Esophagus squamous epithelium (tissue), 5 donors: ENCODE data around the gene TAOK1. TPM values are rescaled to one million over a fixed set of nuclear protein-coding genes. Genes with fewer than 3 reads are reported as not detected.

ENCODE experiments used
- DNase-seq: peaks from one replicate; lab custom pipeline; 2025; lab: John Stamatoyannopoulos, UW
- H3K27ac ChIP-seq, 4 donors: fragments of 200-600 bp; sonication (generic); one replicate each; pipeline ENCODE4 v1.5.1; 2016 to 2019; ENCODE audit warnings: mild to moderate bottlenecking in 1 of 4
- H3K27me3 ChIP-seq, 4 donors: fragments of 200-600 bp; sonication (generic); 1 replicate in 3 of 4; 2 replicates in 1 of 4; pipeline versions ENCODE4 v1.5.1 to v1.6.0; 2017 to 2021; ENCODE audit warnings: antibody characterized with exemption in 1 of 4
- H3K36me3 ChIP-seq, 3 donors: fragments of 200-600 bp; sonication (generic); one replicate each; pipeline ENCODE4 v1.5.1; 2016 to 2019
- H3K4me1 ChIP-seq, 3 donors: fragments of 200-600 bp; sonication (generic); one replicate each; pipeline ENCODE4 v1.5.1; 2017 to 2019
- H3K4me3 ChIP-seq, 4 donors: fragments of 200-600 bp; sonication (generic); 1 replicate in 3 of 4; 2 replicates in 1 of 4; pipeline ENCODE4 v1.5.1; 2016 to 2019; ENCODE audit warnings: mild to moderate bottlenecking in 2 of 4, moderate library complexity in 1 of 4
- H3K9me3 ChIP-seq, 3 donors: fragments of 200-600 bp; sonication (generic); one replicate each; pipeline ENCODE4 v1.5.1; 2016 to 2019
- POLR2A ChIP-seq, 4 donors: fragments of 450-650 bp; IDR thresholded peaks; one replicate each; pipeline ENCODE4 v1.6.1; 2017; ENCODE audit warnings: antibody characterized with exemption in 4 of 4, mild to moderate bottlenecking in 4 of 4, moderate library complexity in 3 of 4
- WGBS, 2 donors: methylation state at CpG; one replicate each; pipeline ENCODE4 v1.1.5; 2018; 5-methylcytosine and 5-hydroxymethylcytosine counted together
- intact Hi-C: fragments of 100-400 bp; cut with DNase I; formaldehyde crosslinking; loops from one replicate; pipeline ENCODE4 v1.15.0; 2022
- total RNA-seq, 4 donors: library from RNA; depleted of rRNA; stranded (reverse); fragments of >200 nt; gene quantifications; one replicate each; pipeline ENCODE4 v1.1.0, GENCODE V29; 2016
- TF ChIP-seq, protein P1 (sequence below), 6 experiments: fragments of 450-650 bp in 4 of 6; fragments of 200-600 bp in 2 of 6; sonication (generic) in 2 of 6; IDR thresholded peaks; one replicate each; pipeline ENCODE4 v1.5.1; 2016 to 2019; ENCODE audit warnings: antibody characterized with exemption in 6 of 6, mild to moderate bottlenecking in 4 of 6, moderate library complexity in 4 of 6
- donor health status: DM: yes; HTN: yes; CAD: no.

The TAOK1 gene
- total RNA-seq, 4 donors from 2014 or later = 24.9 to 41.4 (median 38.7) TPM

GRCh38 chr17:29352146-29352545, 38.0 kb upstream of the TAOK1 start:
- H3K27ac ChIP-seq = no peak overlapping the region
- H3K4me3 ChIP-seq = no peak overlapping the region
- TF ChIP-seq, protein P1, sequence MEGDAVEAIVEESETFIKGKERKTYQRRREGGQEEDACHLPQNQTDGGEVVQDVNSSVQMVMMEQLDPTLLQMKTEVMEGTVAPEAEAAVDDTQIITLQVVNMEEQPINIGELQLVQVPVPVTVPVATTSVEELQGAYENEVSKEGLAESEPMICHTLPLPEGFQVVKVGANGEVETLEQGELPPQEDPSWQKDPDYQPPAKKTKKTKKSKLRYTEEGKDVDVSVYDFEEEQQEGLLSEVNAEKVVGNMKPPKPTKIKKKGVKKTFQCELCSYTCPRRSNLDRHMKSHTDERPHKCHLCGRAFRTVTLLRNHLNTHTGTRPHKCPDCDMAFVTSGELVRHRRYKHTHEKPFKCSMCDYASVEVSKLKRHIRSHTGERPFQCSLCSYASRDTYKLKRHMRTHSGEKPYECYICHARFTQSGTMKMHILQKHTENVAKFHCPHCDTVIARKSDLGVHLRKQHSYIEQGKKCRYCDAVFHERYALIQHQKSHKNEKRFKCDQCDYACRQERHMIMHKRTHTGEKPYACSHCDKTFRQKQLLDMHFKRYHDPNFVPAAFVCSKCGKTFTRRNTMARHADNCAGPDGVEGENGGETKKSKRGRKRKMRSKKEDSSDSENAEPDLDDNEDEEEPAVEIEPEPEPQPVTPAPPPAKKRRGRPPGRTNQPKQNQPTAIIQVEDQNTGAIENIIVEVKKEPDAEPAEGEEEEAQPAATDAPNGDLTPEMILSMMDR (IDR thresholded peaks at IDR 0.05) = no peak
- no peak for TF ChIP-seq POLR2A (IDR thresholded peaks at IDR 0.05)
- intact Hi-C loops = no loop called here
- no peaks in the 10 kb centered on the region for H3K27me3 ChIP-seq
- H3K4me1 ChIP-seq = no peaks in the 10 kb centered on the region
- no peaks in the 10 kb centered on the region for H3K9me3 ChIP-seq
- 80 to 84% methylated on average over 2 of the region's 2 CpGs for WGBS, 2 donors
- no peak for DNase-seq
- no peaks in the 10 kb centered on the region for H3K36me3 ChIP-seq

DNA sequence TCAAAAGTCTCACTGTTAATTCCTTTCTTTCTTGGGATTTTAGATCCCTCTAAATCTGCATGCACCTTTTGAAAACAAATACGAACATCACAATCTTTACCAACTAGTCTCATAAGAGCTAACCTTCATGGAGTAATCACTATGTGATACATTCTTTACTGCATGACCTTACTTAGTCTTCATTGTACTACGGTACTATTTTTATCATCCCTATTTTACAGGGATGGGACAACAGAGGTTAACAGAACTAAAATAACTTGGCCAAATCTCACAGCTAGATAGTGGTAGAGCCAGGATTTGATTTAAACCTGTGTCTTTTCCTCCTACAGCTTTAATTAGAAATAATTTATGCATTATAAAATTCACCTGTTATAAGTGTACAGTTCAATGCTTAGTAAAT, 32.9 kb upstream of the TAOK1 start:
- H3K27me3 ChIP-seq = no peaks in the 10 kb centered on the region
- H3K36me3 ChIP-seq = no peaks in the 10 kb centered on the region
- WGBS, 2 donors = 84 to 86% methylated on average over 2 of the region's 2 CpGs
- H3K9me3 ChIP-seq = no peaks in the 10 kb centered on the region
- intact Hi-C loops = no loop called here
- TF ChIP-seq, protein P1 (IDR thresholded peaks at IDR 0.05) = no peak
- TF ChIP-seq POLR2A (IDR thresholded peaks at IDR 0.05) = no peak
- H3K27ac ChIP-seq = no peak overlapping the region
- H3K4me3 ChIP-seq = no peak overlapping the region
- H3K4me1 ChIP-seq = no peaks in the 10 kb centered on the region
- DNase-seq = no peak

DNA sequence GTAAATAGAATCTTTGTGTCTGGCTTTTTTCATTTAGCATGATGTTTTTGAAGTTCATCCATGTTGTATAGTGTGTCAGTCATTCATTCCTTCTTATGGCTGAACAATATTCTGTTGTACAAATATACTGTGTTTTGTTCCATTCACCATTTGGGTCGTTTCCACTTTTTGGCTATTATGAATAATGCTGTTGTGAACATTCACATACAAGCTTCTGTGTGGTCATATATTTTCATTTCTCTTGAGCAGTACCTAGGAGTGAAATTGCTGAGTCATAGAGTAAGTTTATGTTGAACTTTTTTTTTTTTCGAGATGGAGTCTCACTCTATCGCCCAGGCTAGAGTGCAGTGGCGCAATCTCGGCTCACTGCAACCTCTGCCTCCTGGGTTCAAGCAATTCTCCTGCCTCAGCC, 32.3 kb upstream of the TAOK1 start:
- no peak overlapping the region for H3K4me3 ChIP-seq
- intact Hi-C loops = no loop called here
- H3K27me3 ChIP-seq = no peaks in the 10 kb centered on the region
- H3K27ac ChIP-seq = no peak overlapping the region
- no peak for DNase-seq
- 69 to 70% methylated on average over 5 of the region's 5 CpGs for WGBS, 2 donors
- no peaks in the 10 kb centered on the region for H3K4me1 ChIP-seq
- no peaks in the 10 kb centered on the region for H3K9me3 ChIP-seq
- TF ChIP-seq, protein P1 (IDR thresholded peaks at IDR 0.05) = no peak
- no peak for TF ChIP-seq POLR2A (IDR thresholded peaks at IDR 0.05)
- no peaks in the 10 kb centered on the region for H3K36me3 ChIP-seq

DNA sequence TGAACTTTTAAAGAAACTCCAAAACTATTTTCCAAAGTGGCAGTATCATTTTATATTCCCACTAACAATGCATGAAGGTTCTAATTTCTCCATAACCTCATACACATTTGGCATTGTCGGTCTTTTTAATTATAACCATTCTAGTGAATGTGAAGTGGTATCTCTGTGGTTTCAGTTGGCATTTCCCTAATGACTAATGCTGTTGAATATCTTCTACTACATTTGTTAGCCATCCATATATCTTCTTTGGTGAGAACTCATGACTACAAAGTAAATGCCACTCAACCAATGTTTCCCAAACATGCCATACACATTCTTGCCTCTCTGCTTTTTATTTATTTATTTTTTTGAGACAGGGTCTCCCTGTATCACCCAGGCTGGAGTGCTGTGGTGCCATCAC, 31.7 kb upstream of the TAOK1 start:
- 73 to 83% methylated on average over 1 of the region's 1 CpG for WGBS, 2 donors
- Histone ChIP-seq H3K27ac (no peak overlapping the region), H3K9me3 (no peaks in the 10 kb centered on the region), H3K27me3 (no peaks in the 10 kb centered on the region), H3K36me3 (no peaks in the 10 kb centered on the region), H3K4me3 (no peak overlapping the region), H3K4me1 (no peaks in the 10 kb centered on the region)
- TF ChIP-seq, protein P1 (IDR thresholded peaks at IDR 0.05) = no peak
- no peak for TF ChIP-seq POLR2A (IDR thresholded peaks at IDR 0.05)
- intact Hi-C loops = no loop called here
- no peak for DNase-seq

GRCh38 chr17:29359777-29360176, 30.4 kb upstream of the TAOK1 start:
- Histone ChIP-seq H3K9me3 (no peaks in the 10 kb centered on the region), H3K4me1 (no peaks in the 10 kb centered on the region), H3K36me3 (no peaks in the 10 kb centered on the region), H3K27ac (no peak overlapping the region), H3K27me3 (no peaks in the 10 kb centered on the region), H3K4me3 (no peak overlapping the region)
- intact Hi-C loops = no loop called here
- 95 to 100% methylated on average over 3 of the region's 3 CpGs for WGBS, 2 donors
- DNase-seq = no peak
- TF ChIP-seq POLR2A (IDR thresholded peaks at IDR 0.05) = no peak
- TF ChIP-seq, protein P1 (IDR thresholded peaks at IDR 0.05) = no peak
